ENCODE data around the gene PTPN14. TPM values are rescaled to one million over a fixed set of nuclear protein-coding genes. Genes with fewer than 3 reads are reported as not detected.

The PTPN14 gene
- total RNA-seq, 1 donor from 2014 or later = 25.1 TPM

DNA sequence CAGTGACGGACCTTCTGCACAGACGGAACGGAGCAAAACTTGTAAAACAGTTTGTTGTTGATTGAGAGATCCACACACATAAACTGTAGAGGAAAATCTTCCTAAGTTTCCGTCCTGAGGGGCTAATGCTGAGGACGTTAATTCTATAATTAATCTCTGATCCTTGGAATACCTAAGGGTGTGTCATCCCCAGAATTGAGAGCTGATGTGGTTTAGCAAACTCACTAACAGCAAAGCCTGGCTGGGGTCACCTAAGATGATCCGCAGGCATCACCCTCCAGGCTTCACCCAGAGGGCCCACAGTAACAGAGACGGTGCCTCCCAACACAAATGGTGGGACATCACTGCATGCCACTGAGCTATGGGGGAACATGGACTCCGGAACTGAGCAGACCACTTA is 172.9 kb downstream of the PTPN14 start:
- intact Hi-C loops (cut with DNase I) = no loop called here
- DNase-seq (no peak), ATAC-seq (ENCODE audit: poor library complexity) (no peak)

DNA sequence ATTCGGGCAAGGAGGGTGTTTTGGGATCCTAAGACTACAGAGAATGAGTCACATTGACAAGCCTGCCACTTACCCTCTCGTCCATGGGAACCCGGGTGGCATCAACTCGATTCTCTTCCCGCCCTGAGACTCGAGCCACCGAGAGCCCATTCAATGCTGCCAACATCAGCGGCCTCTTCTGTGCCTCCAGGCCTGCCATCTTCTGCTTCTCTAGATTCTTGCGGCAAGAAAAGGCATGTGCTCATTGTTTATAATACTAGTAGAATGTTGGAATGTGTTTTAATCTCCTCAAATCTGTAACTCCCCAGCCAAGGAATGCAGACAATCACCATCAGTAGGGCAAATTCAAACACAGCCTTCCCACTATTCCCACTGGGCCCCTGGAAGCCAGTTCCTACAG is 173.5 kb downstream of the PTPN14 start:
- intact Hi-C loops (cut with DNase I) = no loop called here

DNA sequence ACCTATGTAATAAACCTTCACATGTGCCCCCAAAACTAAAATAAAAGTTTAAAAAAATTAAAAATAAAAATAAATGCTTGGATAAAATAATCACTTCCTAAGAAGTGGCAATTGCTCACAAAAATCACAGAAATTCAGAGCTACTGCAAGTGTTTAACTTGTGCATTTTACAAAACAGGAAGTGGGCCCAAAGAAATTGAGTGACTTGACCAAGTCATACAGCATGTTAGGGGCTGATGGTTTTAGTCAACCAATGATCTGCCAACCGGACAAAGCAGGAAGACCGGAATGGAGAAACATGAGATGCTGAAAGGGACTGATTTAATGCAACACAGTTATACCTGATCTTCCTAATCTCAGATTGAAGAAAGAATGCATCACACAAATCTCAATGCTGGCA is 173.9 kb downstream of the PTPN14 start:
- DNase-seq (no peak), ATAC-seq (ENCODE audit: poor library complexity) (no peak)
- intact Hi-C loops (cut with DNase I) = no loop called here

More for the DNA sequence above, 173.5 kb downstream of the PTPN14 start:
- DNase-seq (no peak), ATAC-seq (ENCODE audit: poor library complexity) (no peak)

DNA sequence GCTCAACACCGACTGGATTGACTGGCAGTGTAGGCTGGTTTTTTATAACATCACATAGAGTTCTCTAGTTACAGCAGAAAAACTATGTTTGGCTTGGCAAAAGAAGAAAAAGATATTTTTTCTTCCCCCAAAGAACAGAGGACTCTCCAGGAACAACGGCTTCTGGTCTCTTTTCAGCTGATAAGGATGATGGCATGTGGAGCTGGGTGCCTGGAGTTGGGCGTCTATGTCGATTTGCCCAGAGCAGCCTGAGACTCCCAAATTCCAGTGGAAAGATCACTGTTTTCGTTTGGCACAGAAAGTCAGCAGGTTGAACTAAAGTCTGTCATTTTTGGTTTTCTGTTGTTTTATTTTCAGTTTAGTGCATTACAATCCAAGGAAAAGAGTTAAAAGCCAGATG is 179.3 kb downstream of the PTPN14 start:
- intact Hi-C loops (cut with DNase I) = no loop called here
- DNase-seq (no peak), ATAC-seq (ENCODE audit: poor library complexity) (peak; percentile 43)

DNA sequence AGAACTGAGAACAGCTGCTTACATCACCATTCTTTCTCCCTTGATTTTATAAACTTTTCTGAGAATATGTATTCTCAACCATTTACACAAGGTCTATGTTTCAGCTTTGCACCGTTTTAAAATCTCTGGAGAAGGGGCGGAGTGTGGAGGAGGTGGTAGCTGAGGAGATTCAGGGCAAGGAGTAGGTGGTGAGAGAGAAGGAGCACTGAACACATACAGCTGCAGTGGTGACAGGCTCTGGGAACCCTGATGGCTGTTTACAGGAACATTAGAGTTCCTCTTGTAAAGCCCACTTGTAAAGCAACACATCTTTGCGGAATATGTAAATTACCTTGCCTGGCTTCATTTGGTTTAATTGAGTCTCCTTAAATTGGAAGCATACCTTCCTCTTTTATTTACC is 180.8 kb downstream of the PTPN14 start:
- ATAC-seq (ENCODE audit: poor library complexity) (no peak), DNase-seq (no peak)
- intact Hi-C loops (cut with DNase I) = no loop called here

DNA sequence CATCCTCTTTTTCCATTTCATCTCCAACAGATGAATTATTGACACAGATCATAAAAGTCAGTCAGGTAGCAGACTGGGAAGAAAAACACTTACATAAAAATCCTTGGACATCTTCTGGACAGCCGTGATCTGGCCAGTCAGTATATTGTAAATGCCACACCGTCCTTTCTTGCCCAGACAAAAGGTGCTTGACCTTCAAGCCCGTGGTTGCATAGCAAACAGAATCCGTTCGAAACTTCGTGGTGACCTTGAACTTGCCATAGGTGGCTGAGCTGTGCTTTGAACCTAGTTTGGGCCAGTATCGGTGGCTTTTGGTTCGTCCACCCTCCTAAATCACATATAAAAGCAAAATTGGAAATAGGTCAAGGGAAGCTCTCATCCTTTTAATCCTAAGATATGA is 182.0 kb downstream of the PTPN14 start:
- DNase-seq (no peak), ATAC-seq (ENCODE audit: poor library complexity) (no peak)
- intact Hi-C loops (cut with DNase I) = no loop called here

DNA sequence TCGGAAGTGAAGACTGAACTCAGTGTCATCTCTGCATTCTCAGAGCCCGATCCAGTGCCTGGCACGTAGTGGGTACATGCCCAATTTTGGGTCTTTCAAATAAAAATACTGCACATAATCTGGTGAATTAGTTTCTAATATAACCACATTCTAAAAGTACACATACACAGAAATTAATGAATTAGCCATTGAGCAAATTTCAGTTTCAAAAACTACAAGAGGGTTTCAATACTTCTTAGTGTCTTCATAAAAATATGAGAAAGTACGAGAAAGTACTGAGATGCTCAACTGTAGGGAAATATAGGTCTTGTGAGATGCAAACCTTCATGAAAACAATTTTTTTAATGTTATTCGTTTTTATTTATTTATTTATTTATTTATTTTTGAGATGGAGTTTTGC is 183.6 kb downstream of the PTPN14 start:
- no peak for DNase-seq
- intact Hi-C loops (cut with DNase I) = no loop called here
- no peak for ATAC-seq (ENCODE audit: poor library complexity)

DNA sequence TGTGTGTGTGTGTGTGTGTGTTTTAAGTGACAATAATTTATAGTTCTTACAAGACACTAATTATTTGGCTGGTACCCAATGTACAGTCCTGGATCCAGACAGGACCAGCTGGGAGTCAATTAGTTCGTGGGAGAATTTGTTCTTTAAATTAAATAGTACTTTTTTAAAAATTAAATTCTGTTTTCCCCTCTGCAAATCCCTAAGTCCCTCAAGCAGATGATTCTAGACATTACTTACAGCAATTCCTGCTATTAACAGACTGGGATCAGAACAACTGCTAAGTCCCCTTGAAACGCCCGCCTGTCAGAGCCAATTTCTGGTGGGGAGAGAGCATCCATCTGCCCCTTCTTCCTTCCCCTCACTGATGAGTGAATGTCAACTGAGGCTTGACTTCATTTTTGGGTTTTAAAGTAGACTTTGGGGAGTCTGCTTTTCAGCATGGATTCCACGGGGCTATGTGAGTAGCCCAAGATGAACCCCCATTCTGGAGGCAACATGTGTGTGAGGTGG is 186.6 kb downstream of the PTPN14 start:
- intact Hi-C loops (cut with DNase I) = no loop called here
- ATAC-seq (ENCODE audit: poor library complexity) (no peak), DNase-seq (no peak)

DNA sequence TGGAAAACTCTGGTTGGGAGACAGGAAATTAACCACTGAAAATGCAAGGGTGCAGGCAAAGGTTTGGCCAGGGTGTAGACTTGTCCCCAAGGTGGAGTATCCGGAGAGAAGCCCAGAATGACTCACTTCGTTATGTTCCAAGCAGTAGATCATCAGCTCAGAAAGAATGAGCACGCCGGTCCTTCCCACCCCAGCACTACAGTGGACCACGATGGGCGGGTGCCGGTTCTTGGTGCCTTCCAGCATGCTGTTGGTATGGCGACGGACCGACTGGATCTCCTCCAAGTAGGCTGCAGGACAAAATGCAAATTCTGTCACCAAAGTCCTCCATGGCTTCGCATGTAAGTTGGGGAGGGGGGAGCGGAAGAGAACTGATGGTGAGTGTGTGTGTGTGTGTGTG is 187.0 kb downstream of the PTPN14 start:
- peak; percentile 75 for DNase-seq
- ATAC-seq (ENCODE audit: poor library complexity) = peak; percentile 56
- intact Hi-C loops (cut with DNase I) = no loop called here

DNA sequence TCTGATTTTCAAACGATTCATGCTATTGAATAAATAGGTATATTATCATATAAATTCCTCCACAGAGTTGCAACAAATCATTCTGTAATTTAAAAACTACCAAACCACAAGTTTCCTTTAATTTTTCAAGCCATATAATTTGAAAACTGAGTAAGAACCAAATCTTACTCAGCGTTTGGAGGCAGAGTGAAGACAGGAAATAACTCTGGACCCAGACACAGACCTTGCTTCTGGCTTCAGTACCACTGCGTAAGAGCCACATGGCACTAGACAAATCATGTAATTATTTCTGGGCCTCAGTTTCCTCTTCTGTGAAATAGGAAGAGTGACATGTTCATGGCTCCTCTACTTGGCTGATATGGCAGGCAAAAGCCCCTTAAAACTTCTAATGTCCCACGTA is 188.0 kb downstream of the PTPN14 start:
- no peak for DNase-seq
- ATAC-seq (ENCODE audit: poor library complexity) = no peak
- intact Hi-C loops (cut with DNase I) = no loop called here

DNA sequence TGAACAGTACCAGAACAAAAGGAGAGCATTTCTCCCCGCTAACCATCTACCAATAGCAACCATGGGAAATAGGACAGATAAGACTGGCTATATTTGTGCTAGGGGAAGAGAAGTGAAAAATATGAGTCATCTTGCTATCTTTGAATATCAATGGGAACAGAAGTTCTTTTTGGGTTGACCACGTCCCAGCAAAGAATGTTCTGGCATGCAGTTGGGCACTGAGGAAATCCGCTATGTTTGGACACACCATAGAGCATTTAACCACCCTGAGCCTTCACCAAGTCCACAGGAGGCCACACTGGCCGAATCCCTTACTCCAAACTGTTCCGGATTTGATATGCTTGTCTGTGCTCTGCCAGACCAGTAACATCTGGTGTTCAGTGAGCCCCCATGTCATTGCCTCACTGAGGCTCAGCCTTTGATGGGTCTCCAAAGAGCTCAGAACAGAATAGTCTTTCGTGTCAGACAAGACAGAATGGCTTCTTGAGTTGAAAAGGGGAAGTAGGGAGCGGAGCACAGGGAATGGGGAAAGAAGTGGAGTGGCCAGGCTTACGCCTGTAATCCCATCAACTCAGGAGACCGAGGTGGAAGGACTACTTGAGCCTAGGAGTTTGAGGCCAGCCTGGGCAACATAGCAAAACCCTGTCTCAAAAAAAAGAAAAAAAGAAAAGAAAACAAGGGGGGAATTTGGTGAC is 189.1 kb downstream of the PTPN14 start:
- DNase-seq (peak; percentile 48), ATAC-seq (ENCODE audit: poor library complexity) (peak; percentile 73)
- intact Hi-C loops (cut with DNase I) = no loop called here

DNA sequence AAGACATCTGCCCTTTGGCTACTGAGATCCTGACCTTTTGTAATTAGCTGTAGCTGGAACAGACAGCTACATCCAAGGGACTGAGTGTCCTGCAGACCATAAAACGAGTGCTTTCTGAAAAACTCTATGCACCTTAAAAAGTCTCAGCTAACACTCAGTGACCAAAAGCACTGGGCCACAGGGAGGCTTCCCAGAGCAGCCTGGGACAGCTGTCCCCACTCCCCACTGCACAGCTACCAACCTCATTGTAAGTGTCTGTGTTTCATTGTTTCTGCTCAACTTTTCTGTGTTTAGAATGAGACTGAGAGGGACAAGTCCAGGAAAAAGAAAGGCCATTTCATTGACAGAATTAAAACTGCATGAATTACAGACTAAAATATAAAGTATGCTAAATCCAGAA is 189.8 kb downstream of the PTPN14 start:
- ATAC-seq (ENCODE audit: poor library complexity) (no peak), DNase-seq (no peak)
- intact Hi-C loops (cut with DNase I) = no loop called here

DNA sequence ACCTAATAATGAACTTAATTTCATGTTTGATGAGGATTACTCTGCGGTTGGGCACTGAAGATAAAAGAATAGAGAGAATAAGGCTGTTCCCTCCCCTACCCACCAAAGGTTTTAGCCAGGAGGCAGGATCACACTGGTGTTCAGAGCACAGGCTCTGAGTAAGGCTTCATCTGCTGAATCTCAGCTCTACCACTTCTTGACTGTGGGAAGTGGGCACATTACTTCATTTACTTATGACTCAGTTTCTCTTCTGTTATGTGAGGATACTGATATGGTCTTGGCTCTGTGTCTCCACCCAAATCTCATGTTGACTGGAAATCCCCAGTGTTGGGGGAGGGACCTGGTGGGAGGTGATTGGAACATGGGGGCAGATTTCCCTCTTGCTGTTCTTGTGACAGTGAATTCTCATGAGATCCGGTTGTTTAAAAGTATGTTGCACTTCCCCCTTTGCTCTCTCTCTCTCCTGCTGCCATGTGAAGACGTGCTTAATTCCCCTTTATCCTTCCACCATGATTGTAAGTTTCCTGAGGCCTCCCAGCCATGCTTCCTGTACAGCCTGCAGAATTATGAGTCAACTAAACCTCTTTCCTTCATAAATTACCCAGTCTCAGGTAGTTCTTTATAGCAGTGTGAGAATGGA is 190.8 kb downstream of the PTPN14 start:
- ATAC-seq (ENCODE audit: poor library complexity) (no peak), DNase-seq (no peak)
- intact Hi-C loops (cut with DNase I) = no loop called here

DNA sequence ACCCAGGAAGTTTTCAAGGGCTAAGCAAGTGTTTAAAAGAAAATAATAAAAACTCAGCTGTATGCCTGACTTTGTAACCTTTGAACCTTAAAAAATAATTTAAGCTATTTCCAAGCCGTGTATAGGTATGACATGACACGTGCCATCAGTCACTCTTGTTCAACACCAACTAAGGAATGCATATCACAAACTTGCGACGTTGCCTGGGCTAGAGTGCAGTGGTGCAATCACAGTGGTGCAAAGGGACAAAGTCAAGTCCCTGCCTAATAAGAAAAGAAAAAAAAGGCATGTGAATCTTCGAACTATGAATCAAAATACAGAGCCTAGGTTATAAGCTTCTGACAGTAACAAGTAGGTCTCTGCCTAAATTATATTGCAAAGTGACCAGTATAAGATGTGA is 191.3 kb downstream of the PTPN14 start:
- no peak for ATAC-seq (ENCODE audit: poor library complexity)
- intact Hi-C loops (cut with DNase I) = no loop called here

DNA sequence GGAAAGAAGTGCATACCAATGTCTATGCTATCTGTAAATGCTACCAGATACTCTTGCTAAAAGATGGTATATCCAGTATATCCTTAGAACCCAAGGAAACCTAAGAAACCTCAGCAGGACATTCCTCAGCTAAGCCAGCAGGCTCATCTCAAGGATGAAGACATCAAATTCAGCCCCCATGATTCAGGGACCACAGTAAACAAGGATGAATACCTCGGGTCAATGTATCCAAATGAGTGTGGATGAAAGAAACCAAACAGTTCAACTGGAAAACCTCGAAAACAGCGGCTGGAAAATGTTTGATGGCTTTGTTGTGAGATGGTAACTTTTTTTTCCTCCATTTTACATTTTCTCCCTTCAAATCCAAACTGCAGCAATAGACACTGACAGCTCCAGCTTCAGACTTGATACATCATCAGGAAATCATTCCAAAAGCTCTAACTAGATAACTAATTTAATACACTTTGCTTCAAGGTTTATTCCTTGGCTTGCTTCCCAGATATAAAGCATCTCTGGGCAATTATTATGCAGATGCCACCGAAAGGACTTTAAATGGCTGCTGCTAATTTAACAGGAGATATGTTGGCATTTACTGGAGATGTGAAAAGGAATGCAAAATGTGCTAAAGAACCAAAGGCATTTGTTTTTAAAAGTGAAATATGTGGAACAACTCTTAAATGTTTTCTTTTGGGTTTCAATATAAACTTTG is 196.8 kb downstream of the PTPN14 start:
- intact Hi-C loops (cut with DNase I) = no loop called here
- no peak for DNase-seq

More for the DNA sequence above, 191.3 kb downstream of the PTPN14 start:
- no peak for DNase-seq

DNA sequence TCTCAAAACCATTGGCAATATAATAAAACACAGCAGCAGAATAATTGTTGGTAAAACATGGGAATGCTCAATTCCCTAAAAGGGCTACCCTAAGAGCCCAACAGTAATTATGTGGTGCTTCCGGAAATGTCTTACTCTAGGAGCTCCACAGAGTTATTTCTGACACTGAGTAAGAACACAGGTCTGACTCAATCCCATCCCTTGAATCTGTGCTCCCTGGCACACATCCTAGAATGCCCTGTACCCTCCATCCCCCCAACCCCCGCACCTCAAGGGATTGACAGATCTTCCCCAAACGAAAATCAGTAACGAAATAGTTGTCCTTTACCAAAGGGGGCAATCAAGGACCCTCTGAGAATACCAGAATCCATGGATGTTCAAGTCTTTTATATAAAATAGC is 198.6 kb downstream of the PTPN14 start:
- no peak for ATAC-seq (ENCODE audit: poor library complexity)

More for the DNA sequence above, 196.8 kb downstream of the PTPN14 start:
- no peak for ATAC-seq (ENCODE audit: poor library complexity)

DNA sequence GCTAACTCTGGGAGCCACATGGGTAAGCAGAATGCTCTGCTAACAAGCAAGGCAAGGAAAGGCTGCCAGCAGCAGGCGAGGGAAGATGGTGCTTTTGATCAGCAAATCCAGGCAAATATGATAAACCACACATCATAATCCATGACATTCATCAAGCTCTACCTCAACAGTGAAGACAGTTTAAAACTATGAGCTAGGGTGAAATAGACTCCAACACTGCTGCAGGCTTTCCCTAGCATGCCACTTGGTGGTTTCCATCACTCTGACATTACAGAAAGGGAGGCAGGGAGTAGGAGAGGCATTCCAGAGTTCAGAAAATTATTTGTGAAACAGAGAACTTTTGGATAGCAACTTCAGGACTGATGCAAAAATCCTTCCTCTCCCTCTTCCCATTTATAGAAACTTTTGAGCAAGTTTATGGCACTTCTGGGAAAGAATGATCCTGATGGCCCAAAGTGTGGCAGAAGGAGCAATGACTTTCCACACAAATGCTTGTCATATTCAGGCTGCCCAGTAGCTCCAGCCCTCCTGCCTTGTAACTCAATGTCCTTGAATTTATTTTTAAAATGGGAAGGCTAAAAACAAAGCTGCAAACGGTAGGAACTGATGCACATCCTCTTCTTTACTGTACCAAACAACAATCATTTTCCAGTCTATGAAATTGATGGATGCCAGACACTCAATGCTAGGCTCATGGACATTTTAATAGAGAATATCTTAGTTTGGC is 199.7 kb downstream of the PTPN14 start:
- no peak for DNase-seq
- no peak for ATAC-seq (ENCODE audit: poor library complexity)

More for the DNA sequence above, 198.6 kb downstream of the PTPN14 start:
- intact Hi-C loops (cut with DNase I) = no loop called here
- no peak for DNase-seq

DNA sequence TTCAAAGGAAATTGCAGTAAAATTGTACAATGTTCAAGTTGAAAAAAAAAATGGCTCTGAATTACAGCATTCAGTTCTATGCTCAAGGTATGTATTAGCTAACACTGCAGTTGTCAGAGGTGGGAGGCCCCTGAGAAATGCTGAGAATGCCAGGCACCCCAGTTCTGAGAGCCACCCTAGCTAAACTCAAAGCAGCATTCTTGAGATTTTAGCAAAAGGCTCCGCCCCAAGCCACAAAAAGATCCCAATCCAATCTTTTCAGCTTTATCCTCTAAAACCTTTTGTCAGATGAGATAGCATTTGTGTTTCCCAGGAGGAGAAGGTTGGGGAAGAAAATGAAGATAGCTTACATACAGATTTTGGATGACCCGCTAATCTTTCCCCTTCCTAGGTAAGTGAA is 201.6 kb downstream of the PTPN14 start:
- no peak for ATAC-seq (ENCODE audit: poor library complexity)
- no peak for DNase-seq
- intact Hi-C loops (cut with DNase I) = no loop called here

More for the DNA sequence above, 199.7 kb downstream of the PTPN14 start:
- intact Hi-C loops (cut with DNase I) = no loop called here

DNA sequence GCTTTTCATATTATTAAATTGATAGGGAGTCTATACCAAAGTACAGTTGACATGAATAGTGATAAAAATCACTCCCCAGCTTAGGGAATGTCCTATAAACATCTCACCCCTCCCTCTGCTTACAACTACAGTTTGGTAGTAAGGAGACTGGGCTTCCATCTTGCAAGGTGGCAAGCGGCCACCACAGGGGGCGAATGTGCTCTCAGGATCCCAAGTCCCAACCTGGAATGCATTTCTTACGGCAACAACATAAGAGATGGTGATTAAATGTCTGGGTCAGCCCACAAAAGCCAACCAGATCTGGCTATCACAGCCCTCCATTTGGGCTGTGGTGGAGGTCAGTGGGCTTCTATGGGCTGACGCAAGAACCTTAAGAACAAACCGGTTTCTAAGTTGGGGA is 202.4 kb downstream of the PTPN14 start:
- intact Hi-C loops (cut with DNase I) = no loop called here
- ATAC-seq (ENCODE audit: poor library complexity) = no peak
- DNase-seq = no peak
